Keratinocyte (primary cell): ENCODE results near the gene FAM3B. TPM values are rescaled to one million over a fixed set of nuclear protein-coding genes. Genes with fewer than 3 reads are reported as not detected.

Experiments
- DNase-seq: peaks from one replicate; pipeline ENCODE4 v3.0.0-alpha.2; 2011; ENCODE audit warnings: low read depth, missing footprints, low spot score
- FAIRE-seq: peaks from 2 replicates; lab custom pipeline; 2011; peaks lifted over from hg19 to GRCh38; lab: Jason Lieb, UNC
- H2AFZ ChIP-seq: 2 replicates; pipeline ENCODE4 v1.6.0; 2012; ENCODE audit warnings: low read length, control low read depth, inconsistent platforms; ENCODE audit not compliant: control insufficient read depth
- H3K27ac ChIP-seq: 2 replicates; pipeline ENCODE4 v1.5.1; 2011; ENCODE audit warnings: low read length; ENCODE audit not compliant: control insufficient read depth, insufficient read depth
- H3K27me3 ChIP-seq: 3 replicates; pipeline ENCODE4 v1.6.0; 2011; ENCODE audit warnings: low read length; ENCODE audit not compliant: control insufficient read depth, insufficient read depth; ENCODE audit errors: extremely low read depth
- H3K36me3 ChIP-seq, 2 experiments: 2 replicates in 1 of 2; 3 replicates in 1 of 2; pipeline ENCODE4 v1.5.1; 2011; ENCODE audit warnings: low read length in 2 of 2, mild to moderate bottlenecking in 1 of 2; ENCODE audit not compliant: control insufficient read depth in 2 of 2, insufficient read depth in 2 of 2; ENCODE audit errors: extremely low read depth in 1 of 2
- H3K4me1 ChIP-seq: 3 replicates; pipeline ENCODE4 v1.5.1; 2011; ENCODE audit warnings: low read length; ENCODE audit not compliant: control insufficient read depth, insufficient read depth; ENCODE audit errors: extremely low read depth
- H3K4me2 ChIP-seq: 3 replicates; pipeline ENCODE4 v1.6.0; 2011; ENCODE audit warnings: low read depth, low read length; ENCODE audit not compliant: control insufficient read depth, insufficient read depth; ENCODE audit errors: extremely low read depth
- H3K4me3 ChIP-seq, 3 experiments: fragments of 200-600 bp in 1 of 3; sonication (generic) in 1 of 3; 2 replicates in 2 of 3; 3 replicates in 1 of 3; pipeline ENCODE4 v1.5.1; 2011 to 2016; ENCODE audit warnings: low read length in 3 of 3, mild to moderate bottlenecking in 3 of 3, control low read depth in 2 of 3, inconsistent platforms in 1 of 3, low read depth in 1 of 3, mixed read lengths in 1 of 3, mixed run types in 1 of 3, moderate library complexity in 1 of 3; ENCODE audit not compliant: control insufficient read depth in 2 of 3, insufficient read depth in 2 of 3; ENCODE audit errors: extremely low read depth in 1 of 3
- H3K79me2 ChIP-seq: 2 replicates; pipeline ENCODE4 v1.6.0; 2012; ENCODE audit warnings: low read length; ENCODE audit not compliant: control insufficient read depth, insufficient read depth
- H3K9ac ChIP-seq: 3 replicates; pipeline ENCODE4 v1.6.0; 2011; ENCODE audit warnings: low read length; ENCODE audit not compliant: control insufficient read depth, insufficient read depth; ENCODE audit errors: extremely low read depth
- H3K9me1 ChIP-seq: 3 replicates; pipeline ENCODE4 v1.6.0; 2011; ENCODE audit warnings: low read length; ENCODE audit not compliant: control insufficient read depth, insufficient read depth; ENCODE audit errors: extremely low read depth
- H3K9me3 ChIP-seq: 2 replicates; pipeline ENCODE4 v1.5.1; 2012; ENCODE audit warnings: low read depth, low read length; ENCODE audit not compliant: control insufficient read depth
- H4K20me1 ChIP-seq: 3 replicates; pipeline ENCODE4 v1.6.0; 2011; ENCODE audit warnings: low read length; ENCODE audit not compliant: control insufficient read depth, insufficient read depth; ENCODE audit errors: extremely low read depth
- CTCF ChIP-seq, 3 experiments: IDR thresholded peaks in 1 of 3; conservative IDR thresholded peaks in 1 of 3; optimal IDR thresholded peaks in 1 of 3; 2 replicates in 2 of 3; 3 replicates in 1 of 3; pipeline versions ENCODE3 to v1.5.1; 2011; ENCODE audit warnings: low read length in 3 of 3, mild to moderate bottlenecking in 3 of 3, moderate library complexity in 2 of 3, control low read depth in 1 of 3, inconsistent platforms in 1 of 3; ENCODE audit not compliant: insufficient read depth in 2 of 3; ENCODE audit errors: extremely low read depth in 1 of 3
- EZH2 ChIP-seq: IDR thresholded peaks from one replicate; pipeline ENCODE4 v1.6.1; 2012; ENCODE audit warnings: inconsistent platforms, mild to moderate bottlenecking, low read length, moderate library complexity
- dilution Hi-C: fragments of 300-500 bp; cut with MboI; formaldehyde crosslinking; loops from one replicate; pipeline ENCODE4 v1.7.0; 2020; ENCODE audit warnings: low sequenced_read_pairs; ENCODE audit not compliant: extremely low pct_ligation_motif_present
- polyA plus RNA-seq, 5 experiments: library from polyadenylated mRNA; depleted of rRNA in 3 of 5; stranded (reverse) in 3 of 5; stranded (forward) in 1 of 5; unstranded in 1 of 5; fragments of >200 nt; gene quantifications; 1 replicate in 1 of 5; 2 replicates in 3 of 5; 3 replicates in 1 of 5; pipeline versions ENCODE4 v1.2.1 to v1.2.3, GENCODE V29; 2011 to 2012; ENCODE audit warnings: missing spikeins in 2 of 5, low read depth in 1 of 5, low replicate concordance in 1 of 5

Gene FAM3B
- polyA plus RNA-seq, 1 donor (not counting 4 experiments of a cell fraction or from before 2014, with no cell fraction given): not detected

- no peaks in the 10 kb centered on the region for H3K36me3 ChIP-seq
- dilution Hi-C loops: no loop called here
- no peak for TF ChIP-seq CTCF (optimal IDR thresholded peaks at IDR 0.05 in 1 of 3, IDR thresholded peaks at IDR 0.05 in 1 of 3, conservative IDR thresholded peaks at IDR 0.05 in 1 of 3; ENCODE audit: extremely low read depth in 1 of 3, insufficient read depth in 2 of 3, low read length in 3 of 3)
These were observed 86.2 kb downstream of the FAM3B start for GRCh38 chr21:41402796-41403195.

GRCh38 chr21:41403331-41403730 lies 86.7 kb downstream of the FAM3B start:
- H3K9ac ChIP-seq: no peak overlapping the region
- H3K4me3 ChIP-seq: no peak overlapping the region
- peaks cover 3% of the 10 kb centered on the region for H3K27me3 ChIP-seq
- no peaks in the 10 kb centered on the region for H3K4me1 ChIP-seq
- no peak overlapping the region for H2AFZ ChIP-seq
- FAIRE-seq (no peak), DNase-seq (no peak)
- H3K4me2 ChIP-seq: no peak overlapping the region
- no peak overlapping the region for H3K27ac ChIP-seq
- H3K9me3 ChIP-seq: no peaks in the 10 kb centered on the region
- TF ChIP-seq CTCF (optimal IDR thresholded peaks at IDR 0.05 in 1 of 3, IDR thresholded peaks at IDR 0.05 in 1 of 3, conservative IDR thresholded peaks at IDR 0.05 in 1 of 3; ENCODE audit: extremely low read depth in 1 of 3, insufficient read depth in 2 of 3, low read length in 3 of 3) (no peak), EZH2 (no peak)
- no peaks in the 10 kb centered on the region for H3K9me1 ChIP-seq
- no peaks in the 10 kb centered on the region for H4K20me1 ChIP-seq
- no peaks in the 10 kb centered on the region for H3K36me3 ChIP-seq
- H3K79me2 ChIP-seq: no peaks in the 10 kb centered on the region
- dilution Hi-C loops: no loop called here

More at GRCh38 chr21:41402796-41403195, 86.2 kb downstream of the FAM3B start:
- DNase-seq (no peak), FAIRE-seq (no peak)
- Histone ChIP-seq H2AFZ (no peak overlapping the region), H3K4me2 (no peak overlapping the region), H3K4me1 (no peaks in the 10 kb centered on the region), H4K20me1 (no peaks in the 10 kb centered on the region), H3K79me2 (no peaks in the 10 kb centered on the region), H3K27me3 (peaks cover 3% of the 10 kb centered on the region), H3K27ac (no peak overlapping the region), H3K9me1 (no peaks in the 10 kb centered on the region), H3K4me3 (no peak overlapping the region), H3K9ac (no peak overlapping the region), H3K9me3 (no peaks in the 10 kb centered on the region)
